HG03457 (cell line): ENCODE results near the gene MOB4.
"Not testable (repeated sequence)": the region's sequence is repeated elsewhere in the genome, so short reads cannot be mapped to it uniquely, and the experiment has no call there.

Experiments
- ATAC-seq: cut with Tn5 transposase; IDR thresholded peaks from one replicate; pipeline ENCODE4 v1.9.1; 2021; ENCODE audit warnings: moderate number of reproducible peaks; ENCODE audit not compliant: unreplicated experiment

The MOB4 gene

GRCh38 chr2:197513915-197514314 is 2.0 kb upstream of the MOB4 start:
- ATAC-seq, result no peak

- no peak for ATAC-seq
Measured at GRCh38 chr2:197514754-197515153, 1.1 kb upstream of the MOB4 start.

DNA sequence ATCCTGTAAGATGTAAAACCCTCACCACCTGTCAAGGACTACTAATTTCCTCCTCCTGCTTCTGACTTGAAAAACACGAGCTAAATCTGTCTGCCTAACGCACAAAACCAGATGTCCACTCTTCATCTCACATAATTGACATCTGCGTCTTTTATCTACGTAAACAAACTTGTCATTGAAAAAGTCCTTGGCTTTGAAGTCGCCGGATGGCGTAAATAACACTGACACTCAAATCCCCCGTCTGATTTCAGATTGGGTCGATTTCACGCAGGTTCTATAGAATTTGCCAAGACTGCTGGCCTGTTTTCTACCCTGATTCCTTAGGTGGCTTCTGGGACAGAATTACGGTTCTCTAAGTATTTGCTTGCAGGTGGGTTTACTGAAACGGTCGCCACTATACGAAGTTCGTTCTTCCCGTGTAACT is 539 bp upstream of the MOB4 start:
- ATAC-seq, result no peak

- peak; percentile 13 for ATAC-seq
Measured at GRCh38 chr2:197516393-197516761, 511 bp downstream of the MOB4 start.

GRCh38 chr2:197517150-197517549 is 1.3 kb downstream of the MOB4 start:
- no peak for ATAC-seq

DNA sequence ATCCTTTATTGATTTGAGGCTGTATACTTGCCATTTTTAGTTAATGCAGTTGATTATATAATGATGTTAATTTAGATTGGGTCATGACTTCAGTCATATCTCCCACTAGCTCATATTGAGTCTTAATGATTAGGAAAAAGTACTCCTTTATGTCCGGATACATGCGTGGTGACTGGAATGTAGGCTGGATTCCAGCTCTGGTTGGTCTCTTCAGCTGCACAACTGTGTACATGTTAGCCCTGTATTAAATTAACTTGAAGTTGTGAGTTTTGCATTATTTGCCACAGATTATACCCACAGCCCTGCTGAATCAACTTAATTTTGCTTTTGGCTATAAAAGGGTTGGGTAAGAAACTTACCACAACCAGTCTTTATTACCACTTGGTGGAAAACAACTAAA is 22.5 kb downstream of the MOB4 start:
- no peak for ATAC-seq

- no peak for ATAC-seq
Measured at GRCh38 chr2:197539734-197540133, 23.9 kb downstream of the MOB4 start.

DNA sequence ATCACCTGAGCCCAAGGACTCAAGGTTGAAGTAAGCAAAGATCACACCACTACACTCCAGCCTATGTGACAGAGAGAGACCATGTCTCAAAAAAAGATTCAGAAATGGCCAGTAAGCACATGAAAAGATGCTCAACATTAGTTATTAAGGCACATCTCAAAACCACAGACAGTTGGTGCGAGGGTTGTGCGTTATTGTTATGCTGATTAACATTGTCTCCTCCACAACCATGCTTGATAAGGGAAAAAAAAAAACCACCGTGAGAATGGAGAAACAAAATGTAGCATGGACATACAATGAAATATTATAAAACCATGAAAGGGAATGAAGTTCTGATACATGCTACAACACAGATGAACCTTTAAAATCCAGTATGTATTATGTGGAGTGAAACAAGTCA is 27.3 kb downstream of the MOB4 start:
- ATAC-seq, result no peak

DNA sequence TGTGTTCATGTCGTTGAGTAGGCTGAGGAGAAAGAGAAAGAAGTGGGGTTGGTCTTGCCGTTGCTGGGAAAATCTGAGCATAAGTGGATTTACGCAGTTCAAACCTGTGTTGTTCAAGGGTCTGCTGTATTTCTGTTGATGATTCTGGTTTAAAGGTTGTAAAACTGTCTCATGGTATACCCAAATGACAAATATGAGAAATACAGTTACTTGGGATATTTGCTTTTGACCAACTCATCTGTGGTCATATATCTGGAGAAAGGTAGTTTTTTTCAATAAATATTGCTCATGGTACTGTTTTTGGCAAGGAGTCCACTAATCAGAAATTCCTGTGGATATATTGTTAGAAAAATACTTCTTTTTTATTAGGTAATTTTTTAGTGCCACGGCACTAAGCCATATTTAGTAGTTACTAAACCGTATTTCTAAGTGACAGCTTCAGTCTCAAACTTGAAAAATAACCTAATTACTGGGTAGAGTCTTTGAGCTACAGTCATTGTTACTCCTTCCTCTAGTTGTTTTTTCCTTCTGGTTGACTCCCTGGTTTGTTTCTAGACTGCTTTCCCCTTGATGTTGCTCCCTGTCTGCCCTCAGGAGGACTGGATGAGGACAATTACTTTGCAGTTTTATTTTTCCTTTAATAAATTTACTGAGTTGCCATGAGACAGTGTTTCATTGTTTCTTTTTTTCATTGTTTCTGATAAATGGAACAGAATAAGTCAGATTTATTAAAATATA is 31.5 kb downstream of the MOB4 start:
- no peak for ATAC-seq

DNA sequence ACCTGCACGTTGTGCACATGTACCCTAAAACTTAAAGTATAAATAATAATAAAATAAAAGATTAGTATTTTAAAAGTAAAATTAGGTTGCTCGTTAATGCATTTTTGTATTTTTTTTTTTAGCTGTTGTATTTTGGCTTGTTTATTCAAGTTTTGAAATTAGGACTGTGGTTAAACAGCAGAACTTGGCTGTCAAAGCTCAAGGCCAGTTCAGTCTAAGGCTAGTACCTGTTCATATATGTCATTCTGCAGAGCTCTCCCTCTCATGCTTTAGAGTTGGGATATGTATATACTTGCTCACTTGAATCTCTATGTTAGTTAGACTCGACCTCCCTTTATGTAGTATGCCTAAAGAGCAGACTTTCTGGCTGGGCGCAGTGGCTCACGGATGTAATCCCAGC is 32.7 kb downstream of the MOB4 start:
- no peak for ATAC-seq

GRCh38 chr2:197551260-197551659 is 35.4 kb downstream of the MOB4 start:
- not testable (repeated sequence) for ATAC-seq

DNA sequence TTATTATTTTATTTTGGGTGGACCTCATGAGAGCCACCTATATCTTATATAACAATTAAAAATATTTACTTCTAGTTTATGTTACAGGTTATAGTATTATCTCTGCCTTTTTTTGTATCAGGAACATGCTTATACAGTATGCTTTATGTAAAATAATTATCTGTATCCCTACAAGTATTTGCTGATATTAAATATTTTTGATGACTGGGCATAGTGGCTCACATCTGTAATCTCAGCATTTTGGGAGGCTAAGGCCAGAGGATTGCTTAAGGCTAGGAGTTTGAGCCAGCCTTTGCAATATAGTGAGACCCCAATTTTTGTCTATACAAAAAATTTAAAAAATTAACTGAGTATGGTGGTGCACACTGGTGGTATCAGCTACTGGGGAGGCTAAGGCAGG is 39.6 kb downstream of the MOB4 start:
- ATAC-seq, result no peak

DNA sequence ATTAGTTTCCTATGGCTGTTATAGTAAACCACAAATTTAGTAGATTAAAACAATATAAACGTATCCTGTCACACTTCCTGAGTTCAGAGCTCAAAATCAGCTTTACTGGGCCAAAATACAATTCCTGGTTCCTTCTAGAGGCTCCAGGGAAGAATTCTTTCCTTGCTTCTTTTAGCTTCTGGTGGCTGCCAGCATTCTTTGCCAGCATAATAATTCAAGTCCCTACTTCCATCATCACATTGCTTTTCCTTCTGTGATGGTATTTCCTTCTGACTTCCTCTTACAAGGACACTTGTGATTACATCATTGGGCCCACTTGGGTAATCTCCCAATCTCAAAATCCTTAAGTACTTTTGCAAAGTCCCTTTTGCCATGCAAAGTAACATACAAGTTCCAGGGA is 40.6 kb downstream of the MOB4 start:
- ATAC-seq, result no peak

- ATAC-seq, result no peak
Measured at GRCh38 chr2:197558393-197558792, 42.5 kb downstream of the MOB4 start.

- no peak for ATAC-seq
Measured at GRCh38 chr2:197559681-197560080, 43.8 kb downstream of the MOB4 start.

DNA sequence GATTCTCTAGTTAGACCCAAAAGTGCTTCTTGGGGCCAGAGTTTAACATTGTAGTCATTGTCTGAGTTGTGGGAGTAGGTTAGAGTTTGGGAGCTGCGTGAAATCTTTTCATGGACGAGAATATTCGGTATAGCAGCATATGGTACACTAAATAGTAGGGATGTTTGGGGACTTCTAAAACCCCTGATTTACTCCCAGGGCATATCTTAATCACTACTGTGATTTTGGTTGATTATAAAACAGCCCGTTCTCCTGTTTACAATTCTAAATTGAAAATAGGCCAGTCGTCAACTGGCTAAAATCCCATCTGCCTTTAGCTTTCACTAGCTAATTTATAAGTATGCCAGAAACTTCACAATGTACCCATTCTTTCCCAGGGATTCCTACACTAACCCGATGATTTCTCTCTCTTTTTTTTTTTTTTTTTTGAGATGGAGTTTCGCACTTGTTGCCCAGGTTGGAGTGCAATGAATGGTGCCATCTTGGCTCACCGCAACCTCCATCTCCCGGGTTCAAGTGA is 44.3 kb downstream of the MOB4 start:
- ATAC-seq, result no peak

DNA sequence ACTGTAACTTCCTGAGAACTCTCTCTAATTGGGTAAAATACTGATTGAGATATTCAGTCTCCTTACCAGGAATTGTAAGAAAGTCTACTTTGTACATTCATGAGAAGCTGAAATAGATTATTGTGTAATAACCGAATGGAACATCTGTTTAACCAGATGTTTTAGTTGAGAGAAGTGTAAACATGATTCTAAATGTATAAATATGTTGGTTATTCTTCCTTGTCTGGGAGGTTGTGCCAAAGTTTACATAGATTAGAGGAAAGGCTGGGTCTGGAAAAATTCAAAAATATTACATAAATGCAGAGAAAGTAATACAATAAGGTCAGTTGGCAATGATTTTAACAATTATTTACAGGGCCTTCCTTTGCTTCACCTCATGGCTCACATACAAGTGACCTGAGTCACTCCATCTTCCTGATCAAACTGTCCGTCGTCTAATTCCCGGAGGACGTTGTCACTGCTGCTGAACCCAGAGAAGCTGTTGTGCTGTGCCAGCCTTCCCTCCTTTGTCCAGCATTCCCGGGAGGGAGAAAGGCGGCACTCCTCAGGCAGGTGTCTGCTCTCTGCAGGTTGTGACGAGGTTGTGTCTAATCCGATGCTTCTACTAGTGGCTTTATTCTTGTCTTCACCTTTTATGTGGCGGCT is 55.9 kb downstream of the MOB4 start:
- no peak for ATAC-seq

GRCh38 chr2:197573608-197574007 is 57.7 kb downstream of the MOB4 start:
- no peak for ATAC-seq

DNA sequence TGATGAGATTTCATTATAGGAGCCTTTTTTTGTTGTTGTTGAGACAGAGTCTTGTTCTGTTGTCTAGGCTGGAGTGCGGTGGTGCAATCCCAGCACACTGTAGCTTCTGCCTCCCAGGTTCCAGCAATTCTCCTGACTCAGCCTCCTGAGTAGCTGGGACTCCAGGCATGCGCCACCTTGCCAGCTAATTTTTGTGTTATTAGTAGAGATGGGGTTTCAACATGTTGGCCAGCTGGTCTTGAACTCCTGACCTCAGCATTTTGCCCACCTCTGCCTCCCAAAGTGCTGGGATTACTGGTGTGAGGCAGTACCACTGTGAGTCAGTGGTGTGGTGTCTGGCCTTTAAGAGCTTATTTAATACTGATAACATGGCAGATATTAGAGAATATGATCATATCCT is 60.1 kb downstream of the MOB4 start:
- ATAC-seq, result no peak

DNA sequence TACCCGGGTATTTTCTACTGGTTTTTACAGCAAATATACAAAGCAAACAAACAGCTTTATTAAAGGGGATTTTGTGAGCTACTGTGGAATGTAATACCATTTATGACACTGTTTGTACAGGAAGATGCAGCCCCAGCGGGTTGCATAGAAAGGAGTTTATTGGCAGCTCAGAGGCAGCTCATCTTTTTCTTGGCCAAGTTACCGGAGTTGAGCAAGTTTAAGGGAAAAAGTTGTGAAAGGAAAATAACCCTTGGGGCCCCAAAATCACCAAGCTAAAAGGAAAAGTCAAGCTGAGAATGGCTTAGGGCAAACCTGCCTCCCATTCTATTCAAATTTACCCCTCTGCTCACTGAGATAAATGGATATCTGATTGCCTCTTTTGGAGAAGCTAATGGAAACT is 60.8 kb downstream of the MOB4 start:
- ATAC-seq, result no peak

- ATAC-seq, result no peak
Measured at GRCh38 chr2:197577446-197577845, 61.6 kb downstream of the MOB4 start.

DNA sequence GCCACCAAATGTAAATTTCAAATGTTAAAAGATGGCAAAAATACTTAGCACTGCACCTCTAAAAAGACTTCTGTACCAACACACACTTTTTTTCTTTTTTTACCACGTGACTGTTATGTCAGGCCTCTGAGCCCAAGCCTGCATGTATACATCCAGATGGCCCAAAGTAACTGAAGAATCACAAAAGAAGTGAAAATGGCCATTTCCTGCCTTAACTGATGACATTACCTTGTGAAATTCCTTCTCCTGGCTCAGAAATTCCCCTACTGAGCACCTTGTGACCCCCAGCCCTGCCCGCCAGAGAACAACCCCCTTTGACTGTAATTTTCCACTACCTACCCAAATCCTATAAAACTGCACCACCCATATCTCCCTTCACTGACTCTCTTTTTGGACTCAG is 62.4 kb downstream of the MOB4 start:
- ATAC-seq, result not testable (repeated sequence)

- ATAC-seq, result not testable (repeated sequence)
Measured at GRCh38 chr2:197580166-197580565, 64.3 kb downstream of the MOB4 start.
